Measurements from ENCODE around the gene PI4K2B. TPM values are rescaled to one million over a fixed set of nuclear protein-coding genes. Genes with fewer than 3 reads are reported as not detected.
A peak's percentile ranks its signal among the peaks of the same experiment; 100 is the strongest.

PI4K2B gene
- total and polyA plus RNA-seq, 7 donors, result 9.3 to 28.2 (median 12.2) TPM

DNA sequence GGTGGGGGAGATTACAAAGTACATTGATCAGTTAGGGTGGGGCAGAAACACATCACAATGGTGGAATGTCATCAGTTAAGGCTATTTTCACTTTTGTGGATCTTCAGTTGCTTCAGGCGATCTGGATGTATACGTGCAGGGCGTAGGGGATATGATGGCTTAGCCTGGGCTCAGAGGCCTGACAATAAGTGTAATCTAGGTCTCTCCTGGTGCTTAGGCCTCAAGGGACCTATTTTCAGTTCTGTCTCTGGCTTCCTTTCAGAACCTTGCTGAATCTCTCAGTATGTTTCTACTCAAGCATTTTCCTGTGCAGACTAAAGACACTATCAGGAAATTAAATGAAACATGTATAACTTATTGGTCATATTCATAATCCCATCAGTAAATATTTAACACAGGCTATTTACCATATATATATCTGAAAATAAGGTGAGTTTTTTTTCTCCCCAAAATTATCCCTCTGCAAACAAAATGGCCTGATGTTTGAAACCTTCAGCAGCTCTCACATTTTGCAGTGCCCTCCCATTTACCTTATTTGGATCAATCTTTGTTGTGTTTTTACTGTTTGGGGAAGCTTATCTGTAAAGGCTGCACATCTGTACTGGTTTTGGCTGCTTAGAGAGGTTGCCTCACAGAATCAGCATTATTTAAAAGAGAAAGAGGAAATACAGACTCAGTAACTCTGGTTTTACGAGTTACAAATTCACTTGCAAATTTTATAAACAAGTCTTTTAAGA lies 76.4 kb downstream of the PI4K2B start:
- Histone ChIP-seq H3K36me3 (peaks cover 0 to 2% (median 0%) of the 10 kb centered on the region in 4 donors), H3K9me3 (no peaks in the 10 kb centered on the region), H3K27me3 (no peaks in the 10 kb centered on the region), H3K4me1 (peaks cover 0 to 9% (median 8%) of the 10 kb centered on the region in 4 donors), H3K27ac (peak overlapping the region in 1 of 4 donors; percentile 13), H3K4me3 (no peak overlapping the region)
- WGBS, 2 donors, result 62 to 77% methylated on average over 4 of the region's 4 CpGs
- no peak for DNase-seq
- intact Hi-C loops (cut with DNase I), result loop anchor here (5.0 kb wide), 1 partner anchor 148 kb away; the partner anchor contains the start of gene SEPSECS
- TF ChIP-seq POLR2AphosphoS5 (IDR thresholded peaks at IDR 0.05) (no peak), CTCF (IDR thresholded peaks at IDR 0.05) (no peak)

DNA sequence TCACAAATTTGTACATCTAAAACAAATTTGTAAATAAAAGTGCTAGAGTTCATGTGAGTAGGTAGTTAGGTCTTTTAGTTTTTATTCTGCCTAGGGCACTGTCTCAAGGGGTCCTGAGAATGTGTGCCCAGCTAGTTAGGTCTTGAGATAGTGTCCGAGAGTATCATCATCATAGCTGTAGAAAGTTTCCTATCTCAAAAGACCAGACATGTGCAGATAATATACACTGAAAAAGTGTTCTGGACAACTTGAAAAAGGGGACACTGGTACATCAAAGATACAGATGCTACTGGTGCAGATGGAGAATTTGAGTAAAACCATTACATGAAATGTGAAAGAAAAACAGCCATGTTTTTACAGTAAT lies 77.0 kb downstream of the PI4K2B start:
- no peaks in the 10 kb centered on the region for H3K27me3 ChIP-seq
- intact Hi-C loops (cut with DNase I), result loop anchor here (5.0 kb wide), 1 partner anchor 148 kb away; the partner anchor contains the start of gene SEPSECS
- peaks cover 0 to 8% (median 2%) of the 10 kb centered on the region in 4 donors for H3K36me3 ChIP-seq
- no peaks in the 10 kb centered on the region for H3K9me3 ChIP-seq
- DNase-seq, result no peak
- TF ChIP-seq POLR2A (IDR thresholded peaks at IDR 0.05), result no peak
- TF ChIP-seq EP300 (IDR thresholded peaks at IDR 0.05), result no peak
- no peak for TF ChIP-seq CTCF (IDR thresholded peaks at IDR 0.05)
- TF ChIP-seq POLR2AphosphoS5 (IDR thresholded peaks at IDR 0.05), result no peak
- 63 to 92% methylated on average over 1 of the region's 1 CpG for WGBS, 2 donors
- H3K4me3 ChIP-seq, result no peak overlapping the region
- peaks cover 0 to 9% (median 8%) of the 10 kb centered on the region in 4 donors for H3K4me1 ChIP-seq
- H3K27ac ChIP-seq, result peak overlapping the region in 1 of 4 donors; percentile 13

- Histone ChIP-seq H3K36me3 (peaks cover 0 to 14% (median 5%) of the 10 kb centered on the region in 4 donors), H3K27ac (peak within 1 kb of the TSS; percentile 62 to 83 (median 80)), H3K4me3 (peak within 1 kb of the TSS; percentile 47 to 76 (median 70)), H3K27me3 (no peaks in the 10 kb centered on the region), H3K4me1 (peaks cover 0 to 9% (median 8%) of the 10 kb centered on the region in 4 donors), H3K9me3 (no peaks in the 10 kb centered on the region)
- TF ChIP-seq POLR2AphosphoS5 (IDR thresholded peaks at IDR 0.05) (peak in 3 of 4 donors; percentile 54 to 72 (median 63)), EP300 (IDR thresholded peaks at IDR 0.05) (no peak), CTCF (IDR thresholded peaks at IDR 0.05) (peak; percentile 53 to 99 (median 84))
- DNase-seq, result peak; percentile 93
- intact Hi-C loops (cut with DNase I), result loop anchor here (2.0 to 5.0 kb wide), 3 partner anchors 64 to 150 kb away; partner anchors contain the start of genes ANAPC4, PI4K2B and SEPSECS
- 0 to 1% methylated on average over 40 of the region's 40 CpGs for WGBS, 2 donors
These were observed 78.8 kb downstream of the PI4K2B start, which contains the start of gene ZCCHC4 for GRCh38 chr4:25312496-25313200. ZCCHC4 (plus strand) TSS chr4:25312774; CDS start chr4:25312810, 36 bp downstream.

- intact Hi-C loops (cut with DNase I), result loop anchor here (2.0 to 5.0 kb wide), 3 partner anchors 63 to 151 kb away; partner anchors contain the start of genes ANAPC4, PI4K2B and SEPSECS
- no peaks in the 10 kb centered on the region for H3K9me3 ChIP-seq
- H3K27me3 ChIP-seq, result no peaks in the 10 kb centered on the region
- DNase-seq, result no peak
- peaks cover 0 to 14% (median 5%) of the 10 kb centered on the region in 4 donors for H3K36me3 ChIP-seq
- H3K4me1 ChIP-seq, result peaks cover 0 to 9% (median 8%) of the 10 kb centered on the region in 4 donors
- peak overlapping the region; percentile 62 to 83 (median 80) for H3K27ac ChIP-seq
- 24 to 27% methylated on average over 23 of the region's 23 CpGs for WGBS, 2 donors
- peak overlapping the region; percentile 47 to 76 (median 70) for H3K4me3 ChIP-seq
- no peak for TF ChIP-seq EP300 (IDR thresholded peaks at IDR 0.05)
- TF ChIP-seq POLR2AphosphoS5 (IDR thresholded peaks at IDR 0.05), result no peak
- no peak for TF ChIP-seq POLR2A (IDR thresholded peaks at IDR 0.05)
- TF ChIP-seq CTCF (IDR thresholded peaks at IDR 0.05), result no peak
These were observed 79.5 kb downstream of the PI4K2B start for GRCh38 chr4:25313201-25313895.
